SK-N-SH treated with all-trans-retinoic acid at 6 μM for 48 hours (cell line): Measurements from ENCODE around the gene RABGAP1L.

Experiments
- ATAC-seq: fragments of 200-7000 bp; cut with Tn5 transposase; 3 replicates; pipeline ENCODE4 v1.9.1; 2020; ENCODE audit warnings: mild to moderate bottlenecking, moderate library complexity
- ARNTL ChIP-seq: fragments of 450-650 bp; formaldehyde crosslinking; IDR thresholded peaks from 2 replicates; pipeline ENCODE4 v1.5.0; 2020; ENCODE audit warnings: low read depth, mild to moderate bottlenecking, moderate library complexity, borderline replicate concordance
- BACH2 ChIP-seq: fragments of 250-450 bp; sonication (Bioruptor Pico); IDR thresholded peaks from 2 replicates; pipeline ENCODE4 v1.9.0; 2021; ENCODE audit warnings: mild to moderate bottlenecking, borderline replicate concordance
- CSDC2 ChIP-seq: fragments of 250-450 bp; sonication (Bioruptor Pico); IDR thresholded peaks from 2 replicates; pipeline ENCODE4 v1.5.0; 2020; ENCODE audit warnings: mild to moderate bottlenecking, moderate library complexity
- GLIS3 ChIP-seq: fragments of 250-450 bp; sonication (Bioruptor Pico); IDR thresholded peaks from 2 replicates; pipeline ENCODE4 v1.5.0; 2020; ENCODE audit warnings: mild to moderate bottlenecking, moderate library complexity
- OSR1 ChIP-seq: fragments of 250-450 bp; sonication (Bioruptor Pico); IDR thresholded peaks from 2 replicates; pipeline ENCODE4 v1.8.0; 2022; ENCODE audit warnings: moderate library complexity, mild to moderate bottlenecking, inconsistent platforms
- PPARA ChIP-seq: fragments of 250-450 bp; sonication (Bioruptor Pico); IDR thresholded peaks from 2 replicates; pipeline ENCODE4 v1.5.0; 2020; ENCODE audit warnings: mild to moderate bottlenecking, borderline replicate concordance
- SNAI2 ChIP-seq: fragments of 250-450 bp; sonication (Bioruptor Pico); IDR thresholded peaks from 2 replicates; pipeline ENCODE4 v1.5.0; 2020; ENCODE audit warnings: mild to moderate bottlenecking, moderate library complexity
- TCF4 ChIP-seq: fragments of 250-450 bp; sonication (Bioruptor Pico); IDR thresholded peaks from 2 replicates; pipeline ENCODE4 v1.8.0; 2021; ENCODE audit warnings: mild to moderate bottlenecking, moderate library complexity, borderline replicate concordance
- TOX ChIP-seq: fragments of 250-450 bp; sonication (Bioruptor Pico); IDR thresholded peaks from 2 replicates; pipeline ENCODE4 v1.8.0; 2021; ENCODE audit warnings: mild to moderate bottlenecking, moderate library complexity, borderline replicate concordance
- ZC3H10 ChIP-seq: fragments of 250-450 bp; sonication (Bioruptor Pico); IDR thresholded peaks from 2 replicates; pipeline ENCODE4 v1.5.1; 2021; ENCODE audit warnings: mild to moderate bottlenecking, moderate library complexity
- ZFP3 ChIP-seq: fragments of 250-450 bp; sonication (Bioruptor Pico); IDR thresholded peaks from 2 replicates; pipeline ENCODE4 v1.5.0; 2020; ENCODE audit warnings: mild to moderate bottlenecking, moderate library complexity
- ZFP30 ChIP-seq: fragments of 450-650 bp; formaldehyde crosslinking; IDR thresholded peaks from 2 replicates; pipeline ENCODE4 v1.5.0; 2022; ENCODE audit warnings: mild to moderate bottlenecking, moderate library complexity
- ZNF565 ChIP-seq: fragments of 450-650 bp; formaldehyde crosslinking; conservative IDR thresholded peaks from 2 replicates; pipeline ENCODE4 v1.5.0; 2020; ENCODE audit warnings: low read depth, mild to moderate bottlenecking, moderate library complexity
- ZNF8 ChIP-seq: fragments of 450-650 bp; formaldehyde crosslinking; IDR thresholded peaks from 2 replicates; pipeline ENCODE4 v1.5.0; 2020; ENCODE audit warnings: mild to moderate bottlenecking, moderate library complexity
- TF ChIP-seq, protein P1 (sequence below): fragments of 250-450 bp; sonication (Bioruptor Pico); IDR thresholded peaks from 2 replicates; pipeline ENCODE4 v1.8.0; 2020; ENCODE audit warnings: mild to moderate bottlenecking, moderate library complexity, borderline replicate concordance
- TF ChIP-seq, protein P2 (sequence below): fragments of 250-450 bp; sonication (Bioruptor Pico); IDR thresholded peaks from 2 replicates; pipeline ENCODE4 v1.5.1; 2020; ENCODE audit warnings: low read depth, mild to moderate bottlenecking, moderate library complexity
- TF ChIP-seq, protein P3 (sequence below): fragments of 250-450 bp; sonication (Bioruptor Pico); IDR thresholded peaks from 2 replicates; pipeline ENCODE4 v1.5.1; 2021; ENCODE audit warnings: mild to moderate bottlenecking, moderate library complexity
- TF ChIP-seq, protein P4 (sequence below): fragments of 250-450 bp; sonication (Bioruptor Pico); IDR thresholded peaks from 2 replicates; pipeline ENCODE4 v1.5.0; 2020; ENCODE audit warnings: mild to moderate bottlenecking, moderate library complexity
- TF ChIP-seq, protein P5 (sequence below): fragments of 250-450 bp; sonication (Bioruptor Pico); IDR thresholded peaks from 2 replicates; pipeline ENCODE4 v1.8.0; 2021; ENCODE audit warnings: low read depth, mild to moderate bottlenecking, moderate library complexity, borderline replicate concordance

The RABGAP1L gene

DNA sequence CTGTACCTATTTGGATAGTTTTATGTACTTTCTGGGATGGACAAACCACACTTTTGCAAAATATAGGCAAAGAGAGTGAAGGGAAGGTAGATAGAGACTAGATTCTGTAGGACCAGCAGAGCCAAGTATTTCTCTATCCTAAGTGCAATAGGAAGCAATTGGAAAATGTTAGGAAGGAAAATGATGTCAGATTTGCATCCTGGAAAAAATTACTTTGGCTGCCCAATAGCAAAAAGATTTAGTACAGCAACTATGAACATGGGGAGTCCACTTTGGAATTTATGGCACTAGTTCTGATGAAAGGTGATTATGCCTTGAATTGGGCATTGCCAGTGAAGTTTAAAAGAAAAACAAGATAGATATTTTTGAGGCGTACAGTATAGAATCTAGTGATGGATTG lies 789.7 kb downstream of the RABGAP1L start (continued):
- TF ChIP-seq, protein P1, sequence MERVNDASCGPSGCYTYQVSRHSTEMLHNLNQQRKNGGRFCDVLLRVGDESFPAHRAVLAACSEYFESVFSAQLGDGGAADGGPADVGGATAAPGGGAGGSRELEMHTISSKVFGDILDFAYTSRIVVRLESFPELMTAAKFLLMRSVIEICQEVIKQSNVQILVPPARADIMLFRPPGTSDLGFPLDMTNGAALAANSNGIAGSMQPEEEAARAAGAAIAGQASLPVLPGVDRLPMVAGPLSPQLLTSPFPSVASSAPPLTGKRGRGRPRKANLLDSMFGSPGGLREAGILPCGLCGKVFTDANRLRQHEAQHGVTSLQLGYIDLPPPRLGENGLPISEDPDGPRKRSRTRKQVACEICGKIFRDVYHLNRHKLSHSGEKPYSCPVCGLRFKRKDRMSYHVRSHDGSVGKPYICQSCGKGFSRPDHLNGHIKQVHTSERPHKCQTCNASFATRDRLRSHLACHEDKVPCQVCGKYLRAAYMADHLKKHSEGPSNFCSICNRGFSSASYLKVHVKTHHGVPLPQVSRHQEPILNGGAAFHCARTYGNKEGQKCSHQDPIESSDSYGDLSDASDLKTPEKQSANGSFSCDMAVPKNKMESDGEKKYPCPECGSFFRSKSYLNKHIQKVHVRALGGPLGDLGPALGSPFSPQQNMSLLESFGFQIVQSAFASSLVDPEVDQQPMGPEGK: no peak
- TF ChIP-seq PPARA (no peak), GLIS3 (CRISPR knock-in tag) (no peak), CSDC2 (CRISPR knock-in tag) (no peak)

DNA sequence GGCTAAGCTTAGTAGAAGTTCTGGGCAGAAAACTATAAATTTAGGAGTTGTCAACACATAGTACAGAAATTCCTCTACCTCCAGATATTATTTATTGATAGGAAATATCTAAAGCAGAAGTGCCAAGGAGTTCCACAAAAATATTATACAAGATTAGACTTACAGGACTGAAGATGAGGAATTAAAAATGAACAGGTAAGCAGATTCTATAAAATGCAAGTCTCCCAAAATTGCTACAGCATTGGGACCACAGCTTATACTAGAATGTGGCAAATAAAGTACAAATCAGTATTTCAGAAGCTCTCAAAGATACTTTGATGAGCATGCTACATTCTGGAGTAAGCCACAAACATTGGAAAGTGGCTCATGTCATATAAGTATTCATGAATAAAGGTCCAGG lies 790.3 kb downstream of the RABGAP1L start:
- no peak for ATAC-seq
- TF ChIP-seq, protein P2, sequence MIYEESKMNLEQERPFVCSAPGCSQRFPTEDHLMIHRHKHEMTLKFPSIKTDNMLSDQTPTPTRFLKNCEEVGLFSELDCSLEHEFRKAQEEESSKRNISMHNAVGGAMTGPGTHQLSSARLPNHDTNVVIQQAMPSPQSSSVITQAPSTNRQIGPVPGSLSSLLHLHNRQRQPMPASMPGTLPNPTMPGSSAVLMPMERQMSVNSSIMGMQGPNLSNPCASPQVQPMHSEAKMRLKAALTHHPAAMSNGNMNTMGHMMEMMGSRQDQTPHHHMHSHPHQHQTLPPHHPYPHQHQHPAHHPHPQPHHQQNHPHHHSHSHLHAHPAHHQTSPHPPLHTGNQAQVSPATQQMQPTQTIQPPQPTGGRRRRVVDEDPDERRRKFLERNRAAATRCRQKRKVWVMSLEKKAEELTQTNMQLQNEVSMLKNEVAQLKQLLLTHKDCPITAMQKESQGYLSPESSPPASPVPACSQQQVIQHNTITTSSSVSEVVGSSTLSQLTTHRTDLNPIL: no peak
- TF ChIP-seq GLIS3 (CRISPR knock-in tag) (no peak), ZFP3 (CRISPR knock-in tag) (no peak), PPARA (no peak), ZFP30 (CRISPR knock-in tag) (no peak), BACH2 (CRISPR knock-in tag) (no peak), ZNF8 (CRISPR knock-in tag) (no peak), TCF4 (no peak), SNAI2 (CRISPR knock-in tag) (no peak), ZNF565 (CRISPR knock-in tag) (no peak), CSDC2 (CRISPR knock-in tag) (no peak), TOX (CRISPR knock-in tag) (no peak), OSR1 (CRISPR knock-in tag) (no peak), ARNTL (CRISPR knock-in tag) (no peak)
- TF ChIP-seq, protein P1: no peak
- TF ChIP-seq, protein P3, sequence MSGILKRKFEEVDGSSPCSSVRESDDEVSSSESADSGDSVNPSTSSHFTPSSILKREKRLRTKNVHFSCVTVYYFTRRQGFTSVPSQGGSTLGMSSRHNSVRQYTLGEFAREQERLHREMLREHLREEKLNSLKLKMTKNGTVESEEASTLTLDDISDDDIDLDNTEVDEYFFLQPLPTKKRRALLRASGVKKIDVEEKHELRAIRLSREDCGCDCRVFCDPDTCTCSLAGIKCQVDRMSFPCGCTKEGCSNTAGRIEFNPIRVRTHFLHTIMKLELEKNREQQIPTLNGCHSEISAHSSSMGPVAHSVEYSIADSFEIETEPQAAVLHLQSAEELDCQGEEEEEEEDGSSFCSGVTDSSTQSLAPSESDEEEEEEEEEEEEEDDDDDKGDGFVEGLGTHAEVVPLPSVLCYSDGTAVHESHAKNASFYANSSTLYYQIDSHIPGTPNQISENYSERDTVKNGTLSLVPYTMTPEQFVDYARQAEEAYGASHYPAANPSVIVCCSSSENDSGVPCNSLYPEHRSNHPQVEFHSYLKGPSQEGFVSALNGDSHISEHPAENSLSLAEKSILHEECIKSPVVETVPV: no peak
- TF ChIP-seq, protein P4, sequence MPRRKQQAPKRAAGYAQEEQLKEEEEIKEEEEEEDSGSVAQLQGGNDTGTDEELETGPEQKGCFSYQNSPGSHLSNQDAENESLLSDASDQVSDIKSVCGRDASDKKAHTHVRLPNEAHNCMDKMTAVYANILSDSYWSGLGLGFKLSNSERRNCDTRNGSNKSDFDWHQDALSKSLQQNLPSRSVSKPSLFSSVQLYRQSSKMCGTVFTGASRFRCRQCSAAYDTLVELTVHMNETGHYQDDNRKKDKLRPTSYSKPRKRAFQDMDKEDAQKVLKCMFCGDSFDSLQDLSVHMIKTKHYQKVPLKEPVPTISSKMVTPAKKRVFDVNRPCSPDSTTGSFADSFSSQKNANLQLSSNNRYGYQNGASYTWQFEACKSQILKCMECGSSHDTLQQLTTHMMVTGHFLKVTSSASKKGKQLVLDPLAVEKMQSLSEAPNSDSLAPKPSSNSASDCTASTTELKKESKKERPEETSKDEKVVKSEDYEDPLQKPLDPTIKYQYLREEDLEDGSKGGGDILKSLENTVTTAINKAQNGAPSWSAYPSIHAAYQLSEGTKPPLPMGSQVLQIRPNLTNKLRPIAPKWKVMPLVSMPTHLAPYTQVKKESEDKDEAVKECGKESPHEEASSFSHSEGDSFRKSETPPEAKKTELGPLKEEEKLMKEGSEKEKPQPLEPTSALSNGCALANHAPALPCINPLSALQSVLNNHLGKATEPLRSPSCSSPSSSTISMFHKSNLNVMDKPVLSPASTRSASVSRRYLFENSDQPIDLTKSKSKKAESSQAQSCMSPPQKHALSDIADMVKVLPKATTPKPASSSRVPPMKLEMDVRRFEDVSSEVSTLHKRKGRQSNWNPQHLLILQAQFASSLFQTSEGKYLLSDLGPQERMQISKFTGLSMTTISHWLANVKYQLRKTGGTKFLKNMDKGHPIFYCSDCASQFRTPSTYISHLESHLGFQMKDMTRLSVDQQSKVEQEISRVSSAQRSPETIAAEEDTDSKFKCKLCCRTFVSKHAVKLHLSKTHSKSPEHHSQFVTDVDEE (CRISPR knock-in tag): no peak
- TF ChIP-seq, protein P5, sequence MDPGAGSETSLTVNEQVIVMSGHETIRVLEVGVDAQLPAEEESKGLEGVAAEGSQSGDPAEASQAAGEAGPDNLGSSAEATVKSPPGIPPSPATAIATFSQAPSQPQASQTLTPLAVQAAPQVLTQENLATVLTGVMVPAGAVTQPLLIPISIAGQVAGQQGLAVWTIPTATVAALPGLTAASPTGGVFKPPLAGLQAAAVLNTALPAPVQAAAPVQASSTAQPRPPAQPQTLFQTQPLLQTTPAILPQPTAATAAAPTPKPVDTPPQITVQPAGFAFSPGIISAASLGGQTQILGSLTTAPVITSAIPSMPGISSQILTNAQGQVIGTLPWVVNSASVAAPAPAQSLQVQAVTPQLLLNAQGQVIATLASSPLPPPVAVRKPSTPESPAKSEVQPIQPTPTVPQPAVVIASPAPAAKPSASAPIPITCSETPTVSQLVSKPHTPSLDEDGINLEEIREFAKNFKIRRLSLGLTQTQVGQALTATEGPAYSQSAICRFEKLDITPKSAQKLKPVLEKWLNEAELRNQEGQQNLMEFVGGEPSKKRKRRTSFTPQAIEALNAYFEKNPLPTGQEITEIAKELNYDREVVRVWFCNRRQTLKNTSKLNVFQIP: no peak
- TF ChIP-seq, all 23 proteins: peak for 0

DNA sequence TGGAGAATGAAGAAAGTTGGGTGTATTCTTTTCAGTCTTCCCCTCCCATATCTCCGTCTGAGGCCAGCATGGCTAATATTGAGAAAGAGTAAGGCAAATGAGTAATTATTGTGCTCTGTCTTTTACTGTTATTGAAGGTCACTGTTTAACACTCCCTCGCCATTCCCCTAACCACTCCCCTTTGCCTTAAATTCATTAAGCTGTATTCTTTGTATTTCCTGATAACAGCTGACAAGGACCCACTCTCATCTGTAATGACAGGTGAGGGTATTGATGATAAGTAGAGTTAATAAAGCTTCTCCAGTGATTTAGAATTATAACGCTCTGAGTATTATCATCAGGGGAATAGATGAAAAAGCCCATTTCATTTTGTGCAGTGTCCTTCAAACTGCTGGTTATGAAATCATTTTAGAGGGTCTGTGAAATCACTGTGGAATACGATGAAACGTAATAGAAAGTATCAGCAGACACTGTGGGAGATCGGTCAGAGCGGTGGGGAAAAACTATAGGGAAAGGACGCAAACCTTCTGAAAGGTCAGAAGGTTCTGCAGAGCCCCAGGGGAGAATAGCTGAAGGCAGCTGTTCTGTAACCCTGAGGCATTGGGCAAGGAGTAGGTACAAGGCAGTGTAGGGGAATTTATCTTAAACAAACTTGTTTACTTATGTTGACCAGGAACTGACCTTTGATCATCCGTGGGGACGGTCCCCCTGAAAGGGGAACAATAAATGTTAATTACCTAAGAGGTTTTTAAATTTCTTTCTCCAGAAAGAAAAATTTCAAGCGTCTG lies 794.2 kb downstream of the RABGAP1L start:
- no peak for ATAC-seq
- no peak for TF ChIP-seq GLIS3 (CRISPR knock-in tag)
- TF ChIP-seq ZFP3 (CRISPR knock-in tag): no peak
- no peak for TF ChIP-seq TCF4
- TF ChIP-seq, protein P3: no peak
- TF ChIP-seq, protein P2: no peak
- TF ChIP-seq, protein P5: no peak
- no peak for TF ChIP-seq ZFP30 (CRISPR knock-in tag)
- no peak for TF ChIP-seq PPARA
- no peak for TF ChIP-seq TOX (CRISPR knock-in tag)
- TF ChIP-seq ZC3H10 (CRISPR knock-in tag): no peak
- TF ChIP-seq SNAI2 (CRISPR knock-in tag): no peak
- no peak for TF ChIP-seq OSR1 (CRISPR knock-in tag)
- TF ChIP-seq ARNTL (CRISPR knock-in tag): no peak
